GM12878 (cell line): ENCODE measurements around the gene DNAI2. TPM values are rescaled to one million over a fixed set of nuclear protein-coding genes. Genes with fewer than 3 reads are reported as not detected.
"Not testable (repeated sequence)": the region's sequence is repeated elsewhere in the genome, so short reads cannot be mapped to it uniquely, and the experiment has no call there.

ENCODE experiments used
- ATAC-seq: fragments of 200-7000 bp; cut with Tn5 transposase; 3 replicates; pipeline ENCODE4 v1.9.1; 2020; ENCODE audit warnings: mild to moderate bottlenecking, moderate library complexity
- BruUV-seq: library from RNA; stranded (reverse); fragments of 400-500 nt; replicated peaks from 2 replicates; lab custom pipeline; 2021; lab: Mats Ljungman, UMichigan
- CTCF ChIA-PET: fragments of 300-600 bp; sonication (Branson Sonifier 250); formaldehyde crosslinking; extraction: SDS; loops from one replicate; lab custom pipeline; 2021; ENCODE audit warnings: inconsistent platforms; lab: Yijun Ruan, JAX
- POLR2A ChIA-PET: fragments of 350-600 bp; formaldehyde crosslinking; extraction: SDS; loops from one replicate; lab custom pipeline; 2021; ENCODE audit warnings: inconsistent platforms; lab: Charles Lee
- RAD21 ChIA-PET: fragments of 300-600 bp; sonication (Branson Sonifier 250); formaldehyde crosslinking; loops from one replicate; lab custom pipeline; 2023; ENCODE audit warnings: antibody characterized with exemption; ENCODE audit not compliant: unreplicated experiment; lab: Charles Lee
- SMC1A ChIA-PET: fragments of 300-600 bp; sonication (Branson Sonifier 250); formaldehyde crosslinking; loops from one replicate; lab custom pipeline; 2023; ENCODE audit not compliant: unreplicated experiment, uncharacterized antibody; lab: Charles Lee
- DNase-seq: peaks from one replicate; pipeline ENCODE4 v3.0.0-alpha.2; 2011; ENCODE audit warnings: low read depth, low spot score
- FAIRE-seq: peaks from 3 replicates; lab custom pipeline; 2011; peaks lifted over from hg19 to GRCh38; lab: Jason Lieb, UNC
- H2AFZ ChIP-seq: 2 replicates; pipeline ENCODE4 v1.6.0; 2011; ENCODE audit warnings: low read depth, low read length, control low read depth; ENCODE audit not compliant: control insufficient read depth
- H3K27ac ChIP-seq: 2 replicates; pipeline ENCODE4 v1.5.1; 2011; ENCODE audit warnings: control low read depth; ENCODE audit not compliant: control insufficient read depth, insufficient read depth
- H3K27me3 ChIP-seq, 2 experiments: replicated peaks in 1 of 2; 2 replicates each; pipeline versions ENCODE4 v1.6.0 to v1.6.1; 2011; ENCODE audit warnings: low read length in 1 of 2; ENCODE audit not compliant: control insufficient read depth in 2 of 2, insufficient read depth in 2 of 2
- H3K36me3 ChIP-seq, 2 experiments: 2 replicates each; pipeline ENCODE4 v1.5.1; 2011; ENCODE audit warnings: low read length in 1 of 2; ENCODE audit not compliant: control insufficient read depth in 2 of 2, insufficient read depth in 2 of 2
- H3K4me1 ChIP-seq: 2 replicates; pipeline ENCODE4 v1.6.1; 2011; ENCODE audit warnings: mild to moderate bottlenecking, low read length, moderate library complexity, mixed read lengths; ENCODE audit not compliant: control insufficient read depth, insufficient read depth
- H3K4me2 ChIP-seq: 2 replicates; pipeline ENCODE4 v1.6.0; 2011; ENCODE audit warnings: control low read depth; ENCODE audit not compliant: control insufficient read depth, insufficient read depth
- H3K4me3 ChIP-seq: fragments of 200-600 bp; sonication (generic); 2 replicates; pipeline ENCODE4 v1.5.1; 2016
- H3K79me2 ChIP-seq: 2 replicates; pipeline ENCODE4 v1.6.0; 2011; ENCODE audit warnings: low read length; ENCODE audit not compliant: control insufficient read depth, insufficient read depth
- H3K9ac ChIP-seq: 2 replicates; pipeline ENCODE4 v1.8.0; 2011; ENCODE audit warnings: low read length, control low read depth, mixed read lengths; ENCODE audit not compliant: control insufficient read depth, insufficient read depth
- H3K9me3 ChIP-seq: replicated peaks from 3 replicates; pipeline ENCODE4 v1.5.1; 2011; ENCODE audit warnings: mild to moderate bottlenecking, low read length; ENCODE audit not compliant: control insufficient read depth, insufficient read depth
- H4K20me1 ChIP-seq: 2 replicates; pipeline ENCODE4 v1.6.0; 2011; ENCODE audit not compliant: control insufficient read depth, insufficient read depth
- SMARCA5 ChIP-seq: fragments of 450-650 bp; IDR thresholded peaks from 2 replicates; pipeline ENCODE4 v1.6.1; 2017; ENCODE audit warnings: mild to moderate bottlenecking
- WGBS: methylation state at CpG from one replicate; pipeline ENCODE4 v1.1.6; 2016; ENCODE audit warnings: low lambda C conversion rate; ENCODE audit not compliant: insufficient replicate concordance, insufficient coverage; ENCODE audit errors: missing lambda C conversion rate; 5-methylcytosine and 5-hydroxymethylcytosine counted together
- in situ Hi-C: fragments of 300-500 bp; cut with MboI; formaldehyde crosslinking; loops from 9 replicates; pipeline ENCODE4 v1.14.3; 2018; ENCODE audit warnings: mixed read lengths
- intact Hi-C: fragments of 100-400 bp; cut with micrococcal nuclease; formaldehyde crosslinking; loops from one replicate; pipeline ENCODE4 v1.14.2; 2022; ENCODE audit not compliant: unreplicated experiment
- polyA plus RNA-seq, 11 experiments: library from polyadenylated mRNA; depleted of rRNA in 4 of 11; unstranded in 6 of 11; stranded (reverse) in 5 of 11; fragments of >200 nt; fragmentation: Nextera tagmentation in 4 of 11; fragmentation: Illumina TruSeq in 1 of 11; extraction: Ambion mirVana in 4 of 11; extraction: Trizol in 1 of 11; gene quantifications; 1 replicate in 1 of 11; 2 replicates in 10 of 11; pipeline versions ENCODE4 v1.2.1 to v1.2.3, GENCODE V29; 2011 to 2016; ENCODE audit warnings: inconsistent platforms in 2 of 11, missing spikeins in 2 of 11, low read depth in 1 of 11
- total RNA-seq, 4 experiments: library from RNA; depleted of rRNA in 3 of 4; stranded (reverse); fragments of >200 nt in 3 of 4; fragmentation: Illumina TruSeq in 1 of 4; extraction: Trizol in 1 of 4; gene quantifications; 2 replicates each; pipeline versions ENCODE4 v1.2.1 to v1.2.3, GENCODE V29; 2013 to 2021
- TF ChIP-seq, protein P1 (sequence below): fragments of 450-650 bp; IDR thresholded peaks from 2 replicates; pipeline ENCODE4 v1.6.1; 2017; ENCODE audit warnings: mild to moderate bottlenecking, moderate library complexity
- TF ChIP-seq, protein P2 (sequence below): fragments of 450-650 bp; formaldehyde crosslinking; IDR thresholded peaks from 2 replicates; pipeline ENCODE4 v1.4.0; 2022; ENCODE audit warnings: mild to moderate bottlenecking, moderate library complexity
- TF ChIP-seq, protein P3 (sequence below): fragments of 450-650 bp; IDR thresholded peaks from 2 replicates; pipeline ENCODE4 v1.6.1; 2017; ENCODE audit warnings: mild to moderate bottlenecking, moderate library complexity

DNAI2 gene
- total and polyA plus RNA-seq, 10 of the 15 experiments (the other 5 are each of a cell fraction or from before 2014, with no cell fraction given): 0.04 to 1.8 (median 0.13) TPM

DNA sequence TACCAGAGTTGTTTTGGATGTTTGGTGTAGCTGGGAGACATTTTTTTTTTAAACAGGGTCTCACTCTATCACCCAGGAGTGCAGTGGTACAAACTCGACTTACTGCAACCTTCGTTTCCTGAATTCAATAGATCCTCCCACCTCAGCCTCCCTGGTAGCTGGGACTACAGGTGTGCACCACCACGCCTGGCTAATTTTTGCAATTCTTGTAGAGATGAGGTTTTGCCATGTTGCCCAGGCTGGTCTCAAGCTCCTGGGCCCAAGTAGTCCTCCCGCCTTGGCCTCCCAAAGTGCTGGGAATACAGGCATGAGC is 8.2 kb downstream of the DNAI2 start:
- RAD21 ChIA-PET: interaction anchor here (0.8 to 8.8 kb wide), 4 partner anchors 9 to 71 kb away, joined by 3 to 102 read pairs (median 8); partner anchors contain the start of gene TTYH2
- H3K9ac ChIP-seq, H4K20me1 ChIP-seq, H3K27me3 ChIP-seq, ATAC-seq, FAIRE-seq, H3K36me3 ChIP-seq, H3K4me3 ChIP-seq, H2AFZ ChIP-seq, H3K9me3 ChIP-seq, DNase-seq, H3K4me2 ChIP-seq, H3K79me2 ChIP-seq: not testable (repeated sequence)
- TSS peak; percentile 74 for BruUV-seq
- in situ Hi-C loops (loop anchor here (25.0 kb wide), 1 partner anchor 1870 kb away; no protein-coding TSS in a partner anchor), intact Hi-C loops (loop anchor here (5.0 kb wide), 1 partner anchor 70 kb away; the partner anchor contains the start of gene TTYH2)
- SMC1A ChIA-PET: interaction anchor here (0.7 to 10.6 kb wide), 3 partner anchors 14 to 76 kb away, joined by 3 to 101 read pairs (median 4); no protein-coding TSS in a partner anchor
- POLR2A ChIA-PET: interaction anchor here (1.2 to 2.0 kb wide), 2 partner anchors 8 to 14 kb away, joined by 5 read pairs; no protein-coding TSS in a partner anchor
- WGBS: 53% methylated on average over 4 of the region's 4 CpGs
- TF ChIP-seq, protein P1, sequence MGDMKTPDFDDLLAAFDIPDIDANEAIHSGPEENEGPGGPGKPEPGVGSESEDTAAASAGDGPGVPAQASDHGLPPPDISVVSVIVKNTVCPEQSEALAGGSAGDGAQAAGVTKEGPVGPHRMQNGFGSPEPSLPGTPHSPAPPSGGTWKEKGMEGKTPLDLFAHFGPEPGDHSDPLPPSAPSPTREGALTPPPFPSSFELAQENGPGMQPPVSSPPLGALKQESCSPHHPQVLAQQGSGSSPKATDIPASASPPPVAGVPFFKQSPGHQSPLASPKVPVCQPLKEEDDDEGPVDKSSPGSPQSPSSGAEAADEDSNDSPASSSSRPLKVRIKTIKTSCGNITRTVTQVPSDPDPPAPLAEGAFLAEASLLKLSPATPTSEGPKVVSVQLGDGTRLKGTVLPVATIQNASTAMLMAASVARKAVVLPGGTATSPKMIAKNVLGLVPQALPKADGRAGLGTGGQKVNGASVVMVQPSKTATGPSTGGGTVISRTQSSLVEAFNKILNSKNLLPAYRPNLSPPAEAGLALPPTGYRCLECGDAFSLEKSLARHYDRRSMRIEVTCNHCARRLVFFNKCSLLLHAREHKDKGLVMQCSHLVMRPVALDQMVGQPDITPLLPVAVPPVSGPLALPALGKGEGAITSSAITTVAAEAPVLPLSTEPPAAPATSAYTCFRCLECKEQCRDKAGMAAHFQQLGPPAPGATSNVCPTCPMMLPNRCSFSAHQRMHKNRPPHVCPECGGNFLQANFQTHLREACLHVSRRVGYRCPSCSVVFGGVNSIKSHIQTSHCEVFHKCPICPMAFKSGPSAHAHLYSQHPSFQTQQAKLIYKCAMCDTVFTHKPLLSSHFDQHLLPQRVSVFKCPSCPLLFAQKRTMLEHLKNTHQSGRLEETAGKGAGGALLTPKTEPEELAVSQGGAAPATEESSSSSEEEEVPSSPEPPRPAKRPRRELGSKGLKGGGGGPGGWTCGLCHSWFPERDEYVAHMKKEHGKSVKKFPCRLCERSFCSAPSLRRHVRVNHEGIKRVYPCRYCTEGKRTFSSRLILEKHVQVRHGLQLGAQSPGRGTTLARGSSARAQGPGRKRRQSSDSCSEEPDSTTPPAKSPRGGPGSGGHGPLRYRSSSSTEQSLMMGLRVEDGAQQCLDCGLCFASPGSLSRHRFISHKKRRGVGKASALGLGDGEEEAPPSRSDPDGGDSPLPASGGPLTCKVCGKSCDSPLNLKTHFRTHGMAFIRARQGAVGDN: peak; percentile 64; the same call in 1 of the 2 replicates
- TF ChIP-seq, protein P2, sequence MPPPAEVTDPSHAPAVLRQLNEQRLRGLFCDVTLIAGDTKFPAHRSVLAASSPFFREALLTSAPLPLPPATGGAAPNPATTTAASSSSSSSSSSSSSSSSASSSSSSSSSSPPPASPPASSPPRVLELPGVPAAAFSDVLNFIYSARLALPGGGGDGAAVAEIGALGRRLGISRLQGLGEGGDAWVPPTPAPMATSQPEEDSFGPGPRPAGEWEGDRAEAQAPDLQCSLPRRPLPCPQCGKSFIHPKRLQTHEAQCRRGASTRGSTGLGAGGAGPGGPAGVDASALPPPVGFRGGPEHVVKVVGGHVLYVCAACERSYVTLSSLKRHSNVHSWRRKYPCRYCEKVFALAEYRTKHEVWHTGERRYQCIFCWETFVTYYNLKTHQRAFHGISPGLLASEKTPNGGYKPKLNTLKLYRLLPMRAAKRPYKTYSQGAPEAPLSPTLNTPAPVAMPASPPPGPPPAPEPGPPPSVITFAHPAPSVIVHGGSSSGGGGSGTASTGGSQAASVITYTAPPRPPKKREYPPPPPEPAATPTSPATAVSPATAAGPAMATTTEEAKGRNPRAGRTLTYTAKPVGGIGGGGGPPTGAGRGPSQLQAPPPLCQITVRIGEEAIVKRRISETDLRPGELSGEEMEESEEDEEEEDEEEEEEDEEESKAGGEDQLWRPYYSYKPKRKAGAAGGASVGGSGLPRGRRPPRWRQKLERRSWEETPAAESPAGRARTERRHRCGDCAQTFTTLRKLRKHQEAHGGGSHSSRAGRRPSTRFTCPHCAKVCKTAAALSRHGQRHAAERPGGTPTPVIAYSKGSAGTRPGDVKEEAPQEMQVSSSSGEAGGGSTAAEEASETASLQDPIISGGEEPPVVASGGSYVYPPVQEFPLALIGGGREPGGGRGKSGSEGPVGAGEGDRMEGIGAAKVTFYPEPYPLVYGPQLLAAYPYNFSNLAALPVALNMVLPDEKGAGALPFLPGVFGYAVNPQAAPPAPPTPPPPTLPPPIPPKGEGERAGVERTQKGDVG (CRISPR knock-in tag): 0 out of 2 replicates have a peak, but pooled peaks have one; percentile 64
- peak; percentile 94 for TF ChIP-seq SMARCA5
- TF ChIP-seq, protein P3, sequence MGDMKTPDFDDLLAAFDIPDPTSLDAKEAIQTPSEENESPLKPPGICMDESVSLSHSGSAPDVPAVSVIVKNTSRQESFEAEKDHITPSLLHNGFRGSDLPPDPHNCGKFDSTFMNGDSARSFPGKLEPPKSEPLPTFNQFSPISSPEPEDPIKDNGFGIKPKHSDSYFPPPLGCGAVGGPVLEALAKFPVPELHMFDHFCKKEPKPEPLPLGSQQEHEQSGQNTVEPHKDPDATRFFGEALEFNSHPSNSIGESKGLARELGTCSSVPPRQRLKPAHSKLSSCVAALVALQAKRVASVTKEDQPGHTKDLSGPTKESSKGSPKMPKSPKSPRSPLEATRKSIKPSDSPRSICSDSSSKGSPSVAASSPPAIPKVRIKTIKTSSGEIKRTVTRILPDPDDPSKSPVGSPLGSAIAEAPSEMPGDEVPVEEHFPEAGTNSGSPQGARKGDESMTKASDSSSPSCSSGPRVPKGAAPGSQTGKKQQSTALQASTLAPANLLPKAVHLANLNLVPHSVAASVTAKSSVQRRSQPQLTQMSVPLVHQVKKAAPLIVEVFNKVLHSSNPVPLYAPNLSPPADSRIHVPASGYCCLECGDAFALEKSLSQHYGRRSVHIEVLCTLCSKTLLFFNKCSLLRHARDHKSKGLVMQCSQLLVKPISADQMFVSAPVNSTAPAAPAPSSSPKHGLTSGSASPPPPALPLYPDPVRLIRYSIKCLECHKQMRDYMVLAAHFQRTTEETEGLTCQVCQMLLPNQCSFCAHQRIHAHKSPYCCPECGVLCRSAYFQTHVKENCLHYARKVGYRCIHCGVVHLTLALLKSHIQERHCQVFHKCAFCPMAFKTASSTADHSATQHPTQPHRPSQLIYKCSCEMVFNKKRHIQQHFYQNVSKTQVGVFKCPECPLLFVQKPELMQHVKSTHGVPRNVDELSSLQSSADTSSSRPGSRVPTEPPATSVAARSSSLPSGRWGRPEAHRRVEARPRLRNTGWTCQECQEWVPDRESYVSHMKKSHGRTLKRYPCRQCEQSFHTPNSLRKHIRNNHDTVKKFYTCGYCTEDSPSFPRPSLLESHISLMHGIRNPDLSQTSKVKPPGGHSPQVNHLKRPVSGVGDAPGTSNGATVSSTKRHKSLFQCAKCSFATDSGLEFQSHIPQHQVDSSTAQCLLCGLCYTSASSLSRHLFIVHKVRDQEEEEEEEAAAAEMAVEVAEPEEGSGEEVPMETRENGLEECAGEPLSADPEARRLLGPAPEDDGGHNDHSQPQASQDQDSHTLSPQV: peak; percentile 79; the same call in 1 of the 2 replicates
- Histone ChIP-seq H3K27ac (peak overlapping the region; percentile 68), H3K4me1 (peaks cover 21% of the 10 kb centered on the region)
- CTCF ChIA-PET: interaction anchor here (0.8 to 3.5 kb wide), 7 partner anchors 12 to 181 kb away, joined by 3 to 18 read pairs (median 4); no protein-coding TSS in a partner anchor
